ENCODE data around the gene SH3PXD2A. TPM values are rescaled to one million over a fixed set of nuclear protein-coding genes. Genes with fewer than 3 reads are reported as not detected.

The SH3PXD2A gene
- total RNA-seq, 1 experiment from 2014 or later: 4.5 TPM

DNA sequence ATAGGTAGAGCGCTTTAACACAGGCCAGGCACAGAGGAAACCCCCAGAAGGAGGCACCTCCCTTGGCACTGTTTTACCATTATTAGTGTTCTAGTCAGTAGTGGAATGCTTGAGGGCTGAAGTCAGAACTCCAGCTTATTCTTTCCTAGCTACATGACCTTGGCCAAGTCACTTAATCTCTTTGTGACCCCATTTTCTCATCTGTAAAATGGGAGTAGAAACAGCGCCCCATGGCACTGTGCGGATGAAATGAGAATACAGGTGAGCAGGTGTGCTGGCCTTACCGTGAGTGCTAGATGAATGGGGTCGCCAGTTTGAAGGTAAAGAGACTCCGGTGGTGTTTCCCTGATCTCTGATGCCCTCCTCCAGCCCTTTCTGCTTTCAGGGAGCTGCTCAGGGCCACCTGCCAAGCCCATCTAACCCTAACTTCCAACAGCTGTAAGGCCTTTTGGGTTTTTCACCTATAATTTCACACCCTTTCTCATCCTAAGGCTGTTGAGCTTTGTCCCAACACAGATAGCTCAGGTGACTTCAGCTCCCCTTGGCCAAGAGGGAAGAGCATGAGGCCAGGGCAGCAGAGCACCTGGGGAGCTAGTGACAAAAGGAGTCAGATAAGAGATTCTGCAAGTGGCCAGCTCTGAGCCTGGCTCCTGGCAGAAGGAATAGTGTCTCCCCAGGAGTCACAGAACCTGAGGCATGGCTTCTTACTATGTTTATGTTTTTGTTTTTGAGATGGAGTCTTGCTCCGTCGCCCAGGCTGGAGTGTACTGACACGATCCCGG is 76.8 kb downstream of the SH3PXD2A start:
- H4K20me1 ChIP-seq (ENCODE audit: control insufficient read depth, insufficient read depth, insufficient read length): no peaks in the 10 kb centered on the region
- no peak overlapping the region for H3K27ac ChIP-seq (ENCODE audit: insufficient read length, low read depth, low read length)
- H3K4me1 ChIP-seq (ENCODE audit: insufficient read depth, low read length): no peaks in the 10 kb centered on the region
- no peak overlapping the region for H3K56ac ChIP-seq (ENCODE audit: insufficient read length, low read depth, low read length)
- H3K9ac ChIP-seq (ENCODE audit: extremely low read depth, insufficient read length, low read length): no peak overlapping the region
- no peak overlapping the region for H3K23ac ChIP-seq (ENCODE audit: insufficient read length, low read depth, low read length)
- H3K23me2 ChIP-seq (ENCODE audit: insufficient read length, low read depth, low read length, poor library complexity, severe bottlenecking): no peaks in the 10 kb centered on the region
- H3K79me1 ChIP-seq (ENCODE audit: insufficient read depth, low read depth, low read length, poor library complexity, severe bottlenecking): no peaks in the 10 kb centered on the region
- Mint-ChIP-seq H3K27me3 (ENCODE audit: low read depth) (no peaks in the 10 kb centered on the region; the same call in 1 of the 2 replicates), H3K36me3 (ENCODE audit: insufficient read depth in 1 of 3, low read depth in 3 of 3) (no peaks in the 10 kb centered on the region; a peak in 1 of 7 replicates), H3K27ac (no peak overlapping the region), H3K4me1 (peaks cover 16 to 30% of the 10 kb centered on the region in 2 experiments), H3K9me3 (peaks cover 0 to 2% of the 10 kb centered on the region in 2 experiments; a peak in 1 of 5 replicates), H3K4me3 (no peak overlapping the region)
- no peak overlapping the region for H4K8ac ChIP-seq (replicated peaks; ENCODE audit: insufficient read length, low read depth, low read length)
- DNase-seq: no peak
- H3K14ac ChIP-seq (ENCODE audit: insufficient read depth, low read length): no peak overlapping the region; the same call in 1 of the 2 replicates
- no peak overlapping the region for H2BK120ac ChIP-seq (ENCODE audit: low read depth, low read length, poor library complexity, severe bottlenecking)
- H3T11ph ChIP-seq (ENCODE audit: low read length): no peak overlapping the region
- no peak overlapping the region for H2BK5ac ChIP-seq (ENCODE audit: insufficient read length, low read length)
- no peak overlapping the region for H4K5ac ChIP-seq (ENCODE audit: insufficient read length, low read depth, low read length)
- H3K4ac ChIP-seq (ENCODE audit: low read depth, low read length): no peak overlapping the region
- H2AK5ac ChIP-seq (ENCODE audit: insufficient read length, low read length): no peak overlapping the region
- H2BK15ac ChIP-seq (ENCODE audit: low read depth, low read length): no peak overlapping the region
- no peak overlapping the region for H2BK20ac ChIP-seq (ENCODE audit: low read depth, low read length, poor library complexity, severe bottlenecking)
- H3K18ac ChIP-seq (ENCODE audit: insufficient read length, low read depth, low read length): no peak overlapping the region
- H2AFZ ChIP-seq (ENCODE audit: low read length): no peak overlapping the region
- H4K91ac ChIP-seq (ENCODE audit: insufficient read length, low read depth, low read length): no peak overlapping the region
- H3K4me2 ChIP-seq (ENCODE audit: insufficient read depth, insufficient read length, low read length): no peak overlapping the region
- no CpG with 5 or more reads among the region's 10 CpGs for WGBS (ENCODE audit: extremely low coverage, insufficient read length, low lambda C conversion rate)
- TF ChIP-seq, protein P1, sequence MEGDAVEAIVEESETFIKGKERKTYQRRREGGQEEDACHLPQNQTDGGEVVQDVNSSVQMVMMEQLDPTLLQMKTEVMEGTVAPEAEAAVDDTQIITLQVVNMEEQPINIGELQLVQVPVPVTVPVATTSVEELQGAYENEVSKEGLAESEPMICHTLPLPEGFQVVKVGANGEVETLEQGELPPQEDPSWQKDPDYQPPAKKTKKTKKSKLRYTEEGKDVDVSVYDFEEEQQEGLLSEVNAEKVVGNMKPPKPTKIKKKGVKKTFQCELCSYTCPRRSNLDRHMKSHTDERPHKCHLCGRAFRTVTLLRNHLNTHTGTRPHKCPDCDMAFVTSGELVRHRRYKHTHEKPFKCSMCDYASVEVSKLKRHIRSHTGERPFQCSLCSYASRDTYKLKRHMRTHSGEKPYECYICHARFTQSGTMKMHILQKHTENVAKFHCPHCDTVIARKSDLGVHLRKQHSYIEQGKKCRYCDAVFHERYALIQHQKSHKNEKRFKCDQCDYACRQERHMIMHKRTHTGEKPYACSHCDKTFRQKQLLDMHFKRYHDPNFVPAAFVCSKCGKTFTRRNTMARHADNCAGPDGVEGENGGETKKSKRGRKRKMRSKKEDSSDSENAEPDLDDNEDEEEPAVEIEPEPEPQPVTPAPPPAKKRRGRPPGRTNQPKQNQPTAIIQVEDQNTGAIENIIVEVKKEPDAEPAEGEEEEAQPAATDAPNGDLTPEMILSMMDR (conservative IDR thresholded peaks at IDR 0.05): no peak
- no peaks in the 10 kb centered on the region for H3K27me3 ChIP-seq (ENCODE audit: insufficient read depth, low read length)
- H2BK12ac ChIP-seq (ENCODE audit: insufficient read length, low read depth, low read length): no peak overlapping the region
- no peaks in the 10 kb centered on the region for H3K79me2 ChIP-seq (ENCODE audit: insufficient read depth, low read length)
- H3K9me3 ChIP-seq (ENCODE audit: control insufficient read depth, low read depth, low read length): no peaks in the 10 kb centered on the region

Data from H9 (cell line).